ENCODE data around the gene ANKRD27. TPM values are rescaled to one million over a fixed set of nuclear protein-coding genes. Genes with fewer than 3 reads are reported as not detected.

The ANKRD27 gene
- total and polyA plus RNA-seq, 2 experiments from 2014 or later, result 24.3 to 32.6 TPM

GRCh38 chr19:32650671-32651070 lies 24.3 kb downstream of the ANKRD27 start:
- WGBS (ENCODE audit: low lambda C conversion rate, missing lambda C conversion rate), result 97% methylated on average over 5 of the region's 5 CpGs
- Histone ChIP-seq H4K20me1 (ENCODE audit: insufficient read depth, poor library complexity, severe bottlenecking) (no peaks in the 10 kb centered on the region), H3K4me1 (ENCODE audit: insufficient read depth) (peaks cover 15% of the 10 kb centered on the region), H3K4me3 (no peak overlapping the region), H3K4me2 (no peak overlapping the region), H3K79me2 (peaks cover 21% of the 10 kb centered on the region), H3K9me2 (replicated peaks; ENCODE audit: insufficient read depth) (no peaks in the 10 kb centered on the region), H3K36me3 (replicated peaks; ENCODE audit: insufficient read depth, low read depth) (no peaks in the 10 kb centered on the region), H3K9me3 (ENCODE audit: low read depth) (no peaks in the 10 kb centered on the region), H3K27me3 (no peaks in the 10 kb centered on the region), H2AFZ (no peak overlapping the region), H3K27ac (no peak overlapping the region)
- no peak for DNase-seq (ENCODE audit: low spot score)
- no peak for TF ChIP-seq EZH2phosphoT487 (IDR thresholded peaks at IDR 0.05; ENCODE audit: low read depth, severe bottlenecking, unreplicated experiment)
- no peak for TF ChIP-seq CTCF (IDR thresholded peaks at IDR 0.05; ENCODE audit: poor library complexity)
- no peak for TF ChIP-seq EZH2 (IDR thresholded peaks at IDR 0.05; ENCODE audit: borderline replicate concordance)

- H3K27me3 ChIP-seq, result no peaks in the 10 kb centered on the region
- TF ChIP-seq CTCF (IDR thresholded peaks at IDR 0.05; ENCODE audit: poor library complexity), result no peak
- no peak for TF ChIP-seq EZH2phosphoT487 (IDR thresholded peaks at IDR 0.05; ENCODE audit: low read depth, severe bottlenecking, unreplicated experiment)
- TF ChIP-seq EZH2 (IDR thresholded peaks at IDR 0.05; ENCODE audit: borderline replicate concordance), result no peak
- no peaks in the 10 kb centered on the region for H3K36me3 ChIP-seq (replicated peaks; ENCODE audit: insufficient read depth, low read depth)
- H4K20me1 ChIP-seq (ENCODE audit: insufficient read depth, poor library complexity, severe bottlenecking), result no peaks in the 10 kb centered on the region
- DNase-seq (ENCODE audit: low spot score), result no peak
- no peak overlapping the region for H3K4me3 ChIP-seq
- peaks cover 15% of the 10 kb centered on the region for H3K79me2 ChIP-seq
- no peak overlapping the region for H3K27ac ChIP-seq
- no peaks in the 10 kb centered on the region for H3K9me3 ChIP-seq (ENCODE audit: low read depth)
- peaks cover 15% of the 10 kb centered on the region for H3K4me1 ChIP-seq (ENCODE audit: insufficient read depth)
- no peaks in the 10 kb centered on the region for H3K9me2 ChIP-seq (replicated peaks; ENCODE audit: insufficient read depth)
- 98% methylated on average over 11 of the region's 11 CpGs for WGBS (ENCODE audit: low lambda C conversion rate, missing lambda C conversion rate)
- no peak overlapping the region for H2AFZ ChIP-seq
- H3K4me2 ChIP-seq, result no peak overlapping the region
These were observed 25.2 kb downstream of the ANKRD27 start for GRCh38 chr19:32649751-32650150.

GRCh38 chr19:32647361-32647760 lies 27.6 kb downstream of the ANKRD27 start:
- DNase-seq (ENCODE audit: low spot score), result no peak
- TF ChIP-seq CTCF (IDR thresholded peaks at IDR 0.05; ENCODE audit: poor library complexity) (no peak), EZH2 (IDR thresholded peaks at IDR 0.05; ENCODE audit: borderline replicate concordance) (no peak), EZH2phosphoT487 (IDR thresholded peaks at IDR 0.05; ENCODE audit: low read depth, severe bottlenecking, unreplicated experiment) (no peak)
- 91% methylated on average over 8 of the region's 8 CpGs for WGBS (ENCODE audit: low lambda C conversion rate, missing lambda C conversion rate)
- Histone ChIP-seq H3K27me3 (no peaks in the 10 kb centered on the region), H3K36me3 (replicated peaks; ENCODE audit: insufficient read depth, low read depth) (no peaks in the 10 kb centered on the region), H3K79me2 (peaks cover 14% of the 10 kb centered on the region), H3K4me1 (ENCODE audit: insufficient read depth) (peaks cover 5% of the 10 kb centered on the region), H2AFZ (no peak overlapping the region), H3K4me3 (no peak overlapping the region), H3K4me2 (no peak overlapping the region), H3K9me3 (ENCODE audit: low read depth) (no peaks in the 10 kb centered on the region), H4K20me1 (ENCODE audit: insufficient read depth, poor library complexity, severe bottlenecking) (no peaks in the 10 kb centered on the region), H3K9me2 (replicated peaks; ENCODE audit: insufficient read depth) (no peaks in the 10 kb centered on the region), H3K27ac (no peak overlapping the region)

GRCh38 chr19:32646556-32646955 lies 28.4 kb downstream of the ANKRD27 start:
- 95% methylated on average over 6 of the region's 6 CpGs for WGBS (ENCODE audit: low lambda C conversion rate, missing lambda C conversion rate)
- no peak overlapping the region for H3K4me2 ChIP-seq
- no peak overlapping the region for H2AFZ ChIP-seq
- TF ChIP-seq EZH2 (IDR thresholded peaks at IDR 0.05; ENCODE audit: borderline replicate concordance) (no peak), CTCF (IDR thresholded peaks at IDR 0.05; ENCODE audit: poor library complexity) (no peak), EZH2phosphoT487 (IDR thresholded peaks at IDR 0.05; ENCODE audit: low read depth, severe bottlenecking, unreplicated experiment) (no peak)
- H3K9me2 ChIP-seq (replicated peaks; ENCODE audit: insufficient read depth), result no peaks in the 10 kb centered on the region
- H3K27me3 ChIP-seq, result no peaks in the 10 kb centered on the region
- H3K27ac ChIP-seq, result no peak overlapping the region
- H3K79me2 ChIP-seq, result peaks cover 8% of the 10 kb centered on the region
- H4K20me1 ChIP-seq (ENCODE audit: insufficient read depth, poor library complexity, severe bottlenecking), result no peaks in the 10 kb centered on the region
- H3K36me3 ChIP-seq (replicated peaks; ENCODE audit: insufficient read depth, low read depth), result no peaks in the 10 kb centered on the region
- H3K4me1 ChIP-seq (ENCODE audit: insufficient read depth), result no peaks in the 10 kb centered on the region
- no peaks in the 10 kb centered on the region for H3K9me3 ChIP-seq (ENCODE audit: low read depth)
- no peak for DNase-seq (ENCODE audit: low spot score)
- no peak overlapping the region for H3K4me3 ChIP-seq

Data from hepatocyte (in vitro differentiated cells).